CD4-positive, alpha-beta T cell treated with Interleukin-17A for 4 hours (primary cell): ENCODE data around the gene MUC2.
"Not testable (repeated sequence)": the region's sequence is repeated elsewhere in the genome, so short reads cannot be mapped to it uniquely, and the experiment has no call there.

Experiments
- DNase-seq: peaks from one replicate; pipeline ENCODE4 v3.0.0-alpha.2; 2020; ENCODE audit warnings: mixed read lengths

Gene MUC2

GRCh38 chr11:1109101-1109917, 34.6 kb downstream of the MUC2 start:
- no peak for DNase-seq

GRCh38 chr11:1109918-1110705, 35.4 kb downstream of the MUC2 start:
- DNase-seq: no peak

GRCh38 chr11:1111545-1112212, 37.0 kb downstream of the MUC2 start:
- no peak for DNase-seq

GRCh38 chr11:1112351-1113191, 37.9 kb downstream of the MUC2 start:
- no peak for DNase-seq

- no peak for DNase-seq
Measured at GRCh38 chr11:1113405-1114201, 38.9 kb downstream of the MUC2 start.

GRCh38 chr11:1115292-1115691, 40.6 kb downstream of the MUC2 start:
- DNase-seq: not testable (repeated sequence)

- no peak for DNase-seq
Measured at GRCh38 chr11:1116104-1116503, 41.4 kb downstream of the MUC2 start.

- no peak for DNase-seq
Measured at GRCh38 chr11:1116666-1117390, 42.2 kb downstream of the MUC2 start.

GRCh38 chr11:1117992-1118391, 43.3 kb downstream of the MUC2 start:
- no peak for DNase-seq

GRCh38 chr11:1118755-1119603, 44.3 kb downstream of the MUC2 start:
- DNase-seq: no peak

GRCh38 chr11:1119604-1120146, 45.0 kb downstream of the MUC2 start:
- DNase-seq: no peak

GRCh38 chr11:1120532-1121330, 46.1 kb downstream of the MUC2 start:
- no peak for DNase-seq

- no peak for DNase-seq
Measured at GRCh38 chr11:1121331-1121812, 46.7 kb downstream of the MUC2 start.

GRCh38 chr11:1121813-1122663, 47.4 kb downstream of the MUC2 start:
- DNase-seq: no peak

- no peak for DNase-seq
Measured at GRCh38 chr11:1122664-1123002, 48.0 kb downstream of the MUC2 start.

- DNase-seq: no peak
Measured at GRCh38 chr11:1123970-1124369, 49.3 kb downstream of the MUC2 start.
